Posterior vena cava (tissue), 2 donors: ENCODE measurements around the gene TMEM238L. TPM values are rescaled to one million over a fixed set of nuclear protein-coding genes. Genes with fewer than 3 reads are reported as not detected.
A peak's percentile ranks its signal among the peaks of the same experiment; 100 is the strongest.
"Not testable (repeated sequence)": the region's sequence is repeated elsewhere in the genome, so short reads cannot be mapped to it uniquely, and the experiment has no call there.

Source experiments
- DNase-seq: peaks from one replicate; pipeline ENCODE4 v3.0.0-alpha.2; 2020; ENCODE audit warnings: low spot score
- intact Hi-C, 2 donors: fragments of 100-400 bp; cut with DNase I; formaldehyde crosslinking; loops; one replicate each; pipeline versions ENCODE4 v1.14.1 to v1.14.2; 2022 to 2023
- long read RNA-seq, 2 donors: library from polyadenylated mRNA; unstranded; transcript quantifications; one replicate each; pipeline ENCODE4 v2.0.0, GENCODE V29; 2020 to 2021
- total RNA-seq, 2 donors: library from RNA; stranded (reverse); fragmentation: NEBNext Ultra II Directional; extraction: Animal tissue kit (Norgen Biotek cat#: 25700); gene quantifications; one replicate each; pipeline ENCODE4 v1.2.1, GENCODE V29; 2021
- donor health status: DM: yes; HTN: yes; CAD: no.
- donor health status: DM: yes; HTN: yes; CAD: no.

Gene TMEM238L, protein sequence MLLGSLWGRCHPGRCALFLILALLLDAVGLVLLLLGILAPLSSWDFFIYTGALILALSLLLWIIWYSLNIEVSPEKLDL
- not detected for total RNA-seq
- long read RNA-seq, donor 1 = 0 reads
- long read RNA-seq, donor 2 = 0 reads

DNA sequence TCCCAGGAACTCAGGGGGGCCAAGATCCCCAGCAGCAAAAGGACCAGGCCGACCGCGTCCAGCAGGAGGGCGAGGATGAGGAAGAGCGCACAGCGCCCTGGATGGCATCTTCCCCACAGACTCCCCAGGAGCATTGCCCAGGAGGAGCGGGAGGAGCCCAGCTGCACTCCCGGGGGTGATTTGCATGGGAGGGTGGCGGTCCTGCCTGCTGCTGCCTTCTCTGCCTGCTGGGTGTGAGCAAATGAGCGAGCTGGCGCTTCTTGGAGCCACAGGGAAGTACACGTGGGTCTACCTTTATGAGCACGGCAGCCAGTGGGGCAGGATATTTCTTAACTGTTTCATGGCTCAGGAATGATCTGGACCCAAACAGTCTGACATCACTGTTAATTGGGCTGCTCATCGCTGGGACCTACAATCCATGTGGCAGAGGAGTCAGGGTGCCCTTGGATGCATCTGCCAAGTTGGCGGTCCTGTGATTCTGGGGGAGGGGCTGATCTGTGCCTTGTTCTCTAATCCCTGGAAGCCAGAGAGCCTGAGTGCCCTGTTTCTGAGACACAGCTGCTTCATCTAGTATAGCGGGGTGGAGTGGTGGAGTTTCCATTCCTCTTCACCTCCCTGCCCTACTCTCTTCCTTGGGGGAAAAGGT is at the start of gene TMEM238L:
TSS of gene TMEM238L (minus strand) at position 270 of the 646 bp plus-strand sequence. CDS start at position 134, 136 bp downstream.
- intact Hi-C loops = loop anchor here in 1 of 2 donors (5.0 kb wide), 1 partner anchor 448 kb away; no protein-coding TSS in a partner anchor

GRCh38 chr17:10846636-10847035 is 42.7 kb upstream of the TMEM238L start:
- intact Hi-C loops, DNase-seq: not testable (repeated sequence)

More for the DNA sequence above, at the start of gene TMEM238L:
- DNase-seq = no peak

DNA sequence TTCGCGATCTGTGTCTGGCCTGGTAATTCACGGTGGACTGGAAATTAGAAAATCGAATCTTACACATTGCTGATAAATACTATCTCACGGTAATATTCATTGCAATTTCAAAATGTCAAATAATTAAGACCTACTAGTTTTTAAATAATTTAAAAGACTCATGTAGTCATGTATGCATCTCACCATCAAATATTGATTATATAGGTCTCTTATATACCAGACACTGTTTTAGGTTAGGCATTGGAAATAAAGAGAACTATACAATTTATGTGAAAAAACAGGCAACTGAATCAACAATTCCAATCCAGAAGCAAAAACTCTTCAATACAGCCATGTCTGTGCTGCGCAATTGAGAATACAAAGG is 41.5 kb upstream of the TMEM238L start:
- DNase-seq = no peak
- intact Hi-C loops = loop anchor here in 1 of 2 donors (2.0 kb wide), 1 partner anchor 107 kb away; no protein-coding TSS in a partner anchor

GRCh38 chr17:10844621-10845387 is 40.9 kb upstream of the TMEM238L start:
- DNase-seq = peak; percentile 91
- intact Hi-C loops = loop anchor here in 1 of 2 donors (2.0 to 5.0 kb wide), 2 partner anchors 106 to 198 kb away; no protein-coding TSS in a partner anchor

GRCh38 chr17:10843811-10844210 is 39.9 kb upstream of the TMEM238L start:
- DNase-seq = no peak
- intact Hi-C loops = loop anchor here in 1 of 2 donors (2.0 to 5.0 kb wide), 2 partner anchors 105 to 197 kb away; no protein-coding TSS in a partner anchor

DNA sequence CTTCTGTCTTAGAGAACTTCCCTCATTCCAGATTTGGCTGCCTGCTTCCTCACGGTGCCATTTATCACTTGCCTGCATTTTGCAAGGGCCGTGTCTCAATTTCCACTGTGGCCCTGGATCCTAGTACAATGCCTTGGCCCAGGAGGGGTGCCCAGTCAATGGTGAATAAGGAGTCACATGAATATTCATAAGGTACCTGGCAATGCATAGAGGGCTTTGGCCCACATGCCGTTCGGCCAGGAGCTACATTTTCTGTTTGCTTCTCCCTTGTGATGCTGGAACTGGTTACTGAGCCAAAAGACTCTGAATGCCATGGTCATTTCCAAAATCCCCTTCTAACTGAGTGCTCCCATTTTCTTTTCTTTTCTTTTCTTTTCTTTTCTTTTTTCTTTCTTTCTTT is 38.8 kb upstream of the TMEM238L start:
- intact Hi-C loops = loop anchor here in 1 of 2 donors (5.0 kb wide), 1 partner anchor 195 kb away; no protein-coding TSS in a partner anchor

DNA sequence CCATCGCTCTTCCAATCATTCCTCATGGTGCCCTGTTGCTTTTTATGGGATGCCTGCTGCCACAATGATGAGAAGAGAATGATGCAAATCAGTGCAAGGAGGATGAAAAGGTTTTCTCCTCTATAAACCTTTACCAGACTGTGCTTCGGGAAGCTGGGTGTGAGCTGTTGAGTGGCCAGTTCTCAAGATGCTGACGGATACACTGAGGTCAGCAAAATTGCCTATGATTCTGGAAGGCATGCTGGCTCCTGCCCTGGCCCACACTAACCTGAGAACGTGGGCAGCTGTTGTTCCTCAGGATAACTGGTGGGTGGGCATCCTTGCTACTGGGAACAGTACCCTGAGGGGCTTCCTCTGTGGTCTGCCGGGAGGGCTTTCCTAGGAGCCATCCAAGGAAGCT is 34.8 kb upstream of the TMEM238L start:
- no peak for DNase-seq
- intact Hi-C loops = no loop called here

More for the DNA sequence above, 38.8 kb upstream of the TMEM238L start:
- DNase-seq = no peak

DNA sequence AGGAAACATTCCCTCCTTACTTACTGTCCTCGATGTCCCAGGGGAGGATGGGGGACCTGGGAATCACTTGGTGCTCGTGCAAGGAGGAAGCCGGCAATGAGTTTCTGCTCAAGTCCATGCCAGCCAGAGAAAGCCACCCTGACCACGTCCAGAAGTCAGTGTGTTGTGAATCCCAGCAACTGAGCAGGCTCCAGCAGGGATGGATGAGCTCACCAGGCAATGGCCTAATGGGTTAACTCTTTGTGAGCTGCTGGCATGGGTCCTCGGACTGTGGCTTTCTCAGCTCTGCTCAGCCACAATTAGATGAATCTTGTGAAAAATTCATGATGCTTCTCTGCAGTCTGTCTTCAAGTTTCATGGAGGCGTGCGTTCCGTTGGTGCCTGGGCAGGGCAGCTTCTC is 34.0 kb upstream of the TMEM238L start, which contains the start of gene PIRT:
TSS of gene PIRT (minus strand) at position 167 of the 400 bp plus-strand sequence. CDS start 12,442 bp downstream, outside the sequence.
- intact Hi-C loops = loop anchor here in 1 of 2 donors (1.0 kb wide), 1 partner anchor 22 kb away; no protein-coding TSS in a partner anchor
- no peak for DNase-seq

DNA sequence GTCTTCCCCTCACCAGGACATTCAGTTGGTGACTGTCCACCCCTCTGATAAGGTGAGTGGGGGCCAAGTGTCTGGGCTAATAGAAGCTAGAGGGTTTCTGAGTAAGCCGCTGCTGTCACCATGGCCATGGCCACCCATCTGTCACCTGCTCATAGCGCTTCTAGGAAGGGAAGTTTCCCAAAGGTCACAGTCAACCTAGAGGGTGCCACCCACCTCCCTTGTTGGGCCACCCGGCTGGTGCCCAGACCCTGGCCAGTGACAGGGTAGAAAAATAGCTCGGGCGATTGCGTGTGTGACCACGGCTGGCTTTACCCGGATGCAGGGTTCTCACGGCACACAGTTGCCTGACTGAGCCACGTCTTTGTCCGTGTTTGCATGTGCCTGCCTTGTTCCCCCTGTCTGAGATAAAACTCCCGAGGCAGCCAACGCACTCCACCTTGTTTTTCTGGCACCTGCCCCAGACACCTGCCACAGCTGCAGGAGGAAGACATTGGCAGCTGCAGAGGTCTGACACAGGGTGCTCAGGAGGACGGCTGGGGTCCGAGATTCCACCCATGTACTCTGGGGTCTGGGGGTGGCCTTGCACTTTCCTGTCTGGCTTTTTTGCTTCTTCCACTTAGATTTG is 33.2 kb upstream of the TMEM238L start:
- intact Hi-C loops = loop anchor here in 1 of 2 donors (1.0 kb wide), 1 partner anchor 23 kb away; no protein-coding TSS in a partner anchor
- DNase-seq = no peak

- intact Hi-C loops = no loop called here
- DNase-seq = no peak
Observed at GRCh38 chr17:10836145-10836544, 32.2 kb upstream of the TMEM238L start.

DNA sequence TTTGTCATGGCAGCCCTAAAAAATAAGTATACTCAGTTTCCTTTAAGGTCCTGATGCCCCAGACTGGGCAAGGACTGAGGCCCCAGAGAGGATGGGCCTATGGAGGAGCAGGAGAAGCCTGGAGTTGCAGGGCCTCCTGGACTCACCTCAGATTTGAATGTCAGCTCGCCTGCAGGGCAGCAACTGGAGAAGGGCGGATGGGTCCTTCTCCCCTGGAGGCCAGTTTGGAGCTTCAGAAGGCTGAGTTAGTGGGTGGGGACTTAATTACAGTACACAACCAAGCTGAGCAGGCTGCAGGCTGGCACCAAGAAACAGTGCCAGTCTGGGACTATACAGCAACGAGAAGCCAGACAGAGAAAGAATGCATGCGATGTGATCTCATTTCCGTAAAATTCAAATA is 27.8 kb upstream of the TMEM238L start:
- DNase-seq = no peak
- intact Hi-C loops = no loop called here

- intact Hi-C loops = no loop called here
- no peak for DNase-seq
Observed at GRCh38 chr17:10827898-10828552, 24.1 kb upstream of the TMEM238L start.

GRCh38 chr17:10824874-10825273 is 21.0 kb upstream of the TMEM238L start:
- intact Hi-C loops = no loop called here
- no peak for DNase-seq

GRCh38 chr17:10821770-10822169 is 17.9 kb upstream of the TMEM238L start:
- no peak for DNase-seq
- intact Hi-C loops = no loop called here

DNA sequence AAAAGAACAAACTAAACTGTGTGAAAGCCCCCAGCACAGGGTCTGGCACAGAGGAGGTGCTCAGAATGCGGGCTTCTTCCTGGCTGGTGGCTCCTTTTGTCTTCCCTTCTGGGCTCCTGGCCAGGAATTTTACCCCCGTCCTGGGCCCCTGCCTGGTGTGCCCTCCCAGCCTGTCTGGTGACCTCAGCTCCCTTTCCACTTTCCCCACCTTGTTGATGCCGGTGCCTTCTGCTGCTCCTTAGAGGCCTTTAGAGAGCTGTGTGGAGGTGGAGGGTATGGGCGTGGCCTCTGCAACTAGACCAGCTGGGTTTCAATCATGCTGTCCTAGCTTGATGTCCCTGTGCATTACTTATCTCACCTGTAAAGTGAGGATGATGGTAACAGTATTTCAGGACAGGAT is 17.2 kb upstream of the TMEM238L start:
- no peak for DNase-seq
- intact Hi-C loops = no loop called here

DNA sequence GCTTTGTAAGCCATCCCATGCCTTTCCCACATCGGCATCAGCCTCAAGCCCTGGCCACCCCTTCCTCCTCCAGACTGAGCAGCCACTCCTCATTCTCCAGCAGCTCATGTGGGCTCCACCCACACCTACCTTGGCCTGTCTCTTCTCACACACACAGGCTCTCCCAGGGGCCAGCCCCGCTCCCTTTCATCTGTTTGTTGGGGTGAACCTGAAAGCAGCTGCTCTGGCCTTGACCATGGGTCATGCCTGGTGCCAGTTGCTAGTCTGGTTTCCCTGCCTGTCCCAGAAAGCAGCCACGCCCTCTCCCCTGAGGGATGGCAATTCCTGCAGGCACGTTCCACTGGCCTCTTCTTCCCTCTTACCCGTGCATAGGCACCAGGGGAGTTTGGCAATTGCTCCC is 11.4 kb upstream of the TMEM238L start:
- intact Hi-C loops = no loop called here
- no peak for DNase-seq

- DNase-seq = no peak
- intact Hi-C loops = no loop called here
Observed at GRCh38 chr17:10814075-10814474, 10.2 kb upstream of the TMEM238L start.

DNA sequence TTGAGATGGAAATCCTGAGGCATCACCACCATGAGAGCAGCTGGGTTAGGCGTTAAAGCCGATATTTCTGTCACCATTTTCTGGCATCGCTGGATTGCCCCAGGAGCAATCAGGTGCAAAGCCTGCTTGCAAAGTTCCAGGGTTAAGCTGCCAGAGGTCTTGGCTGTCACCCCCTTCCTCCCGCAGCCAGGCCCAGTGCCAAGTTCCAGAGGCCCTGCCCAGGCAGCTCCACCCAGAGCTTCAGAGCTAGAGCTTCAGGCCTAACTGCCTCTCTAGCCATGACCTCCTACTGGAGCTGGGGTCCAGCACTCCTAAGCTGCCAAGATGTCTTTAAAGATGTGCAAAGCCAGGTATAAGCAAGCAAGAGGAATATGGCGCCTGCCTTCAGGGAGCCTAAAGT is 8.8 kb upstream of the TMEM238L start:
- intact Hi-C loops = no loop called here
- no peak for DNase-seq

- intact Hi-C loops = no loop called here
- no peak for DNase-seq
Observed at GRCh38 chr17:10809605-10810004, 5.7 kb upstream of the TMEM238L start.
